Upper lobe of right lung (tissue), 1 donor: Measurements from ENCODE around the gene FRMD4B. TPM values are rescaled to one million over a fixed set of nuclear protein-coding genes. Genes with fewer than 3 reads are reported as not detected.

Experiments
- ATAC-seq: fragments of 200-7000 bp; cut with Tn5 transposase; one replicate; pipeline ENCODE4 v1.9.1; 2020; ENCODE audit warnings: mild to moderate bottlenecking, moderate library complexity
- DNase-seq: peaks from one replicate; pipeline ENCODE4 v3.0.0-alpha.2; 2020
- H3K27ac ChIP-seq: fragments of 200-600 bp; one replicate; pipeline ENCODE4 v1.8.0; 2022
- H3K27me3 ChIP-seq: fragments of 200-600 bp; one replicate; pipeline ENCODE4 v1.8.0; 2022; ENCODE audit warnings: mild to moderate bottlenecking
- H3K36me3 ChIP-seq: fragments of 200-600 bp; one replicate; pipeline ENCODE4 v1.8.0; 2022
- H3K4me1 ChIP-seq: fragments of 200-600 bp; one replicate; pipeline ENCODE4 v1.8.0; 2022
- H3K4me3 ChIP-seq: fragments of 200-600 bp; one replicate; pipeline ENCODE4 v1.8.0; 2022; ENCODE audit warnings: mild to moderate bottlenecking
- H3K9me3 ChIP-seq: fragments of 200-600 bp; one replicate; pipeline ENCODE4 v1.8.0; 2022
- intact Hi-C: fragments of 100-400 bp; cut with DNase I; formaldehyde crosslinking; loops from one replicate; pipeline ENCODE4 v1.11.0; 2022
- total RNA-seq: library from RNA; stranded (reverse); fragmentation: NEBNext Ultra II Directional; extraction: Animal tissue kit (Norgen Biotek cat#: 25700); gene quantifications from one replicate; pipeline ENCODE4 v1.2.1, GENCODE V29; 2021
- TF ChIP-seq, protein P1 (sequence below): fragments of 200-600 bp; IDR thresholded peaks from one replicate; pipeline ENCODE4 v1.8.0; 2022; ENCODE audit warnings: antibody characterized with exemption
- donor health status: DM: no; HTN: yes; CAD: no; lungs with severe emphysema.

Gene FRMD4B
- total RNA-seq, 1 donor from 2014 or later = 60.7 TPM

DNA sequence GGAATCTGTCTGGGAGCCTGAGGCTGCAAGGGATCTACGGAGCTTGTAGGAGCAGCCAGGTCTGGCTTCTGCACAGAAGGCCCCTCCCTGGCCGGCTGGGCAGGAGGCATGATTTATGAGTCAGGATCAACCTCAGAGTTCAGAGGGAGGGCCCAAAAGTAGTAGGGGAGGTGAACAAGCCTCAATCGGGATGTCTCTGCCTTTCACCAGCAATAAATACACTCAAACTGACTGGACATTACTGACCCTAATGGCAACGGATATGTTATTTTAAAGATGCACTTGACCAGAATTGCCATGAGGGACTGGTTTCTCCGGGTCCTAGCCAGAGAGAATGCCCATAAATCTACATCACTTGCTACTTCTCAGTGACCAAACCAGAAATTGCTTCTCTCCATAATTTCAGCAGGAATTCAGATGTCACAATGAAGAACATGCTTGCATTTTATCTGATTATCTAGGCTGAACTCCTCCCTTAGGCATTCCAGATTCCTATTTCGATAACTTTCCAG is 153.9 kb downstream of the FRMD4B start:
- no peak for DNase-seq
- Histone ChIP-seq H3K27me3 (no peaks in the 10 kb centered on the region), H3K9me3 (no peaks in the 10 kb centered on the region), H3K27ac (no peak overlapping the region), H3K4me1 (peaks cover 4% of the 10 kb centered on the region), H3K4me3 (no peak overlapping the region), H3K36me3 (peaks cover 17% of the 10 kb centered on the region)
- no peak for ATAC-seq
- intact Hi-C loops = no loop called here
- TF ChIP-seq, protein P1, sequence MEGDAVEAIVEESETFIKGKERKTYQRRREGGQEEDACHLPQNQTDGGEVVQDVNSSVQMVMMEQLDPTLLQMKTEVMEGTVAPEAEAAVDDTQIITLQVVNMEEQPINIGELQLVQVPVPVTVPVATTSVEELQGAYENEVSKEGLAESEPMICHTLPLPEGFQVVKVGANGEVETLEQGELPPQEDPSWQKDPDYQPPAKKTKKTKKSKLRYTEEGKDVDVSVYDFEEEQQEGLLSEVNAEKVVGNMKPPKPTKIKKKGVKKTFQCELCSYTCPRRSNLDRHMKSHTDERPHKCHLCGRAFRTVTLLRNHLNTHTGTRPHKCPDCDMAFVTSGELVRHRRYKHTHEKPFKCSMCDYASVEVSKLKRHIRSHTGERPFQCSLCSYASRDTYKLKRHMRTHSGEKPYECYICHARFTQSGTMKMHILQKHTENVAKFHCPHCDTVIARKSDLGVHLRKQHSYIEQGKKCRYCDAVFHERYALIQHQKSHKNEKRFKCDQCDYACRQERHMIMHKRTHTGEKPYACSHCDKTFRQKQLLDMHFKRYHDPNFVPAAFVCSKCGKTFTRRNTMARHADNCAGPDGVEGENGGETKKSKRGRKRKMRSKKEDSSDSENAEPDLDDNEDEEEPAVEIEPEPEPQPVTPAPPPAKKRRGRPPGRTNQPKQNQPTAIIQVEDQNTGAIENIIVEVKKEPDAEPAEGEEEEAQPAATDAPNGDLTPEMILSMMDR = no peak

DNA sequence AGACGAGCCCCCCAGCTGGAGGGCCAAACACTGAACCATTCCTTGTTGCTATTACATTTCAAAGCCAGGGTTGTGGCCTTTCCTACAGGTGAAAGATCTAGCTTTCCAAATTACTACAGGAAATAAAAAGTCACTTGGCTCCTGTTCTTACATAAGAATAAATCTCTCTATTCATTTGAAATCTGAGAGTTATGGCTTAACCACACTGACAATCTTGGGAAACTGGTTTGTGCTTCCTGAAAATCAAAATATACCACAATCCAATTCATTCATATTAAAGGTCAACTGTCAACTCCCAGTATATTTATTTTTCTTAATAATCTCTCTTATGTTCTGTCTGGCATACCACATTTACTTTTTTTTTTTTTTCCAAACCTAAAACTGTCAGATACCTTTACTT is 159.8 kb downstream of the FRMD4B start:
- H3K36me3 ChIP-seq = peaks cover 34% of the 10 kb centered on the region
- TF ChIP-seq, protein P1 = no peak
- H3K4me1 ChIP-seq = no peaks in the 10 kb centered on the region
- intact Hi-C loops = no loop called here
- no peak for DNase-seq
- no peak overlapping the region for H3K4me3 ChIP-seq
- H3K9me3 ChIP-seq = no peaks in the 10 kb centered on the region
- no peaks in the 10 kb centered on the region for H3K27me3 ChIP-seq
- no peak overlapping the region for H3K27ac ChIP-seq
- ATAC-seq = no peak

DNA sequence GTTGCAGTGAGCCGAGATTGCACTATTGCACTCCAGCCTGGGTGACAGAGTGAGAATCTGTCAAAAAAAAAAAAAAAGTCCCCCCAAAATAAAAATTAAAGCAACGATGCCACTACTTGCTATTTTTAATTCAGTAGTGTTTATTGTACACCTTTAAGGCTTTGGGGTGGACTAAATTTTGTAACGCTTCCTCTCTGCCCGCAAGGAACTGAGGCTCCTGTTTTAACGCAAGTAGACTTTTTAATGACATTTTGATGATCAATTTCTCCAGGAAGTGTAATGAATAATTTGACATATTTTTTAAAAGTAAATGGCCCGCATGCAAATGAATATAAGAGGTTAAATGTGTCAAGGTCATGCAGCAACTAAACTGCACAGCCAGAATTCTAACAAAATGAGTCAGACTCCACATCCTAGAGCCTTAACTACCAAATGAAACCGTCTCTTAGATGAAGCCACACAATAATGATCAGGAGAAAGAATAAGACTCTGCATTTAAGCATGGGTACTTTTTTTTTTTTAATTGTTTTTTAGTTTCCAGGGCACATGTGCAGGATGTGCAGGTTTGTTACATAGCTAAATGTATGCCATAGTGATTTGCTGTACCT is 166.7 kb downstream of the FRMD4B start:
- TF ChIP-seq, protein P1 = no peak
- Histone ChIP-seq H3K9me3 (no peaks in the 10 kb centered on the region), H3K4me3 (no peak overlapping the region), H3K36me3 (peaks cover 82% of the 10 kb centered on the region), H3K27me3 (no peaks in the 10 kb centered on the region), H3K27ac (no peak overlapping the region), H3K4me1 (no peaks in the 10 kb centered on the region)
- no peak for DNase-seq
- intact Hi-C loops = no loop called here
- ATAC-seq = no peak

DNA sequence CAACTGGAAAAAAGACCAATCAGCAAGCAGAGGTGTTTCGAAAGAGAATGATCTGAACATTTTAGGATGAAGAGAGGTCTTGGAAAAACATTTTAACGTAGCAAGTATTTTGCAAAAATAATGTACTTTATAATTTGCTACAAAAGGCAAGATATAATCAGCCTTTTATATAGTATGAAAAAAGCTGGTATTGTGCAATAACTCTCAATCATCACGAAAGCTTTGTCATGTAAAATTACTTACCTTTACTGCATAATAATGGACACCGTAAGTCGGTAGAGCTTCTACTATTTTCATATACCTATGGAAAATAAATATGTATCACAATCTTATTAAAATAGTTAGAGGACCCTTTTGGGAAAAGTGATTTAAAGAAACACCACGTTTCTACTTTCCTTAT is 167.8 kb downstream of the FRMD4B start:
- H3K27me3 ChIP-seq = no peaks in the 10 kb centered on the region
- ATAC-seq (no peak), DNase-seq (no peak)
- no peaks in the 10 kb centered on the region for H3K9me3 ChIP-seq
- H3K27ac ChIP-seq = no peak overlapping the region
- H3K4me1 ChIP-seq = peaks cover under 1% of the 10 kb centered on the region
- H3K4me3 ChIP-seq = no peak overlapping the region
- TF ChIP-seq, protein P1 = no peak
- intact Hi-C loops = no loop called here
- peaks cover 74% of the 10 kb centered on the region for H3K36me3 ChIP-seq

DNA sequence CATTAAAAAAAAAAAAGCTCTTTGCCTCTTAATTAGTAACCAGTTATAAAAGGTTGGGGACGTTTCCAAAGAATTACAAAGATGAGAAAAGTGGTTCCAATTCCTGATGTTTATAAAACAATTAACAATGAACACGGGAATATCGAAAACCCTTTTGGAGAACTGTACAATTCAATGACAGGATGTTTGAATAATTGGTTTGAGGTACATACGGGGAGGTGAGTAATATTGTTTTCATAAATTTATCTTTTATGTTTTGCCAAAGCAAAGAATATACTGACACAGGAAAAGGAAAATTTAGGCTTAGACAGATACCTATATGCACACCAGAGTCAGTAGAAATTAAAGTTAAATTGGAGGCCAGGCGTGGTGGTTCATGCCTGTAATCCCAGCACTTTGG is 168.9 kb downstream of the FRMD4B start:
- H3K36me3 ChIP-seq = peaks cover 64% of the 10 kb centered on the region
- no peaks in the 10 kb centered on the region for H3K9me3 ChIP-seq
- intact Hi-C loops = no loop called here
- TF ChIP-seq, protein P1 = no peak
- DNase-seq = no peak
- H3K4me3 ChIP-seq = no peak overlapping the region
- peaks cover 9% of the 10 kb centered on the region for H3K4me1 ChIP-seq
- ATAC-seq = no peak
- no peaks in the 10 kb centered on the region for H3K27me3 ChIP-seq
- no peak overlapping the region for H3K27ac ChIP-seq

DNA sequence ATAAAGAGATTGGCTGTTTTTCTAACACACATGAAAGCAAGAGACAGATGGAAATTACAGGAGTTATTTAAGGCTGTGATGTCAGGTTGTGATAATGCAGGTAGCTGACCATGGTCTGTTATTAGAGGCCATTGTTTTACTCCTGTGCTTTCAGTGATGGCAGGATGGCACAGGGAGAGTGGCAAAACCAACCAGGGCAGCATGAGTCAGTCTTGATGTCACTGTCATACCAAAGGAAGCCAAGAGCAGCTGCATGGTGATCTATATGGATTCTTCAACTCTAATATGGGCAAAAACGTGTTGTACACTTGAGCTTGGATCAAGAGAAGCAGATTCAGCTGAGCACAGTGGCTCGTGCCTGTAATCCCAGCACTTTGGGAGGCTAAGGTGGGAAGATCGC is 171.6 kb downstream of the FRMD4B start:
- Histone ChIP-seq H3K27me3 (no peaks in the 10 kb centered on the region), H3K27ac (no peak overlapping the region), H3K4me1 (peaks cover 9% of the 10 kb centered on the region), H3K9me3 (no peaks in the 10 kb centered on the region), H3K36me3 (peaks cover 46% of the 10 kb centered on the region), H3K4me3 (no peak overlapping the region)
- ATAC-seq (no peak), DNase-seq (no peak)
- intact Hi-C loops = no loop called here
- TF ChIP-seq, protein P1 = no peak
